Esophagus muscularis mucosa (tissue), 4 donors: ENCODE data around the gene KAT7. TPM values are rescaled to one million over a fixed set of nuclear protein-coding genes. Genes with fewer than 3 reads are reported as not detected.

Source experiments
- DNase-seq: peaks from one replicate; pipeline ENCODE4 v3.0.0-alpha.2; 2017; ENCODE audit errors: extremely low spot score
- H3K27ac ChIP-seq, 4 donors: fragments of 200-600 bp; sonication (generic); replicated peaks in 1 of 4; 1 replicate in 3 of 4; 2 replicates in 1 of 4; pipeline ENCODE4 v1.5.1; 2016 to 2019; ENCODE audit warnings: mild to moderate bottlenecking in 1 of 4
- H3K27me3 ChIP-seq, 4 donors: fragments of 200-600 bp; sonication (generic); one replicate each; pipeline versions ENCODE4 v1.5.1 to v1.6.0; 2016 to 2019
- H3K36me3 ChIP-seq, 4 donors: fragments of 200-600 bp; sonication (generic); one replicate each; pipeline ENCODE4 v1.5.1; 2016 to 2019
- H3K4me1 ChIP-seq, 4 donors: fragments of 200-600 bp; sonication (generic); one replicate each; pipeline ENCODE4 v1.5.1; 2016 to 2019
- H3K4me3 ChIP-seq, 4 donors: fragments of 200-600 bp; sonication (generic); 1 replicate in 2 of 4; 2 replicates in 2 of 4; pipeline ENCODE4 v1.5.1; 2016 to 2019; ENCODE audit warnings: mild to moderate bottlenecking in 4 of 4, moderate library complexity in 1 of 4
- H3K9me3 ChIP-seq, 4 donors: fragments of 200-600 bp; sonication (generic); 1 replicate in 3 of 4; 2 replicates in 1 of 4; pipeline ENCODE4 v1.5.1; 2016 to 2019
- CTCF ChIP-seq, 3 experiments: fragments of 200-600 bp in 2 of 3; fragments of 450-650 bp in 1 of 3; sonication (generic) in 2 of 3; IDR thresholded peaks; one replicate each; pipeline ENCODE4 v1.5.1; 2017 to 2019; ENCODE audit warnings: antibody characterized with exemption in 3 of 3, mild to moderate bottlenecking in 2 of 3, moderate library complexity in 1 of 3
- EP300 ChIP-seq: sonication (generic); formaldehyde crosslinking; IDR thresholded peaks from one replicate; pipeline ENCODE4 v1.6.1; 2017; ENCODE audit warnings: antibody characterized with exemption
- POLR2A ChIP-seq: fragments of 450-650 bp; IDR thresholded peaks from one replicate; pipeline ENCODE4 v1.6.1; 2017; ENCODE audit warnings: antibody characterized with exemption, moderate library complexity, mild to moderate bottlenecking, low read depth
- POLR2AphosphoS5 ChIP-seq, 2 donors: sonication (generic); formaldehyde crosslinking; IDR thresholded peaks; one replicate each; pipeline ENCODE4 v1.6.1; 2017; ENCODE audit warnings: antibody characterized with exemption in 2 of 2
- WGBS: methylation state at CpG from one replicate; pipeline ENCODE4 v1.1.5; 2018; 5-methylcytosine and 5-hydroxymethylcytosine counted together
- intact Hi-C: fragments of 100-400 bp; cut with DNase I; formaldehyde crosslinking; loops from one replicate; pipeline ENCODE4 v1.15.1; 2023
- total RNA-seq, 4 donors: library from RNA; depleted of rRNA; stranded (reverse); fragments of >200 nt; gene quantifications; one replicate each; pipeline versions ENCODE4 v1.1.0 to v1.2.1, GENCODE V29; 2016

The KAT7 gene
- total RNA-seq, 4 donors from 2014 or later, result 29.5 to 48.1 (median 43.4) TPM

DNA sequence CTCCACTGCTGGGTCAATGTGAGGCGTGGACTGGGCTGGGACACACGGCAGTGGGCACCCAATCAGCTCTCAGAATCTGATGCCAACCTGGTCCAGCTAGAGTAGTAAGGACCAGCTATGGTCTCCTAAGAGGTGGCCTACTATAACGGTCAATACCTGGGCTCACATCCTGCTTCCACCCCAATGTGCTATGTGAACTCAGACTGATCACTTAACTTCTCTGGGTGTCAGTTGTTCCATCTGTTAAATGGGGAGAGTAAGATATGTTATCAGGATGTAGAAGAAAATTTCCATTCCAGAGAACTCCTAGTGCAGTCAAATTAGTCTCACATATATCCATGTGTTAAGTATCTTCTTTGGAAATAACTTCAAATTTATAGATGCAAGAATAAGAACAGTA, 38.8 kb upstream of the KAT7 start:
- 88% methylated on average over 3 of the region's 3 CpGs for WGBS
- no peak for DNase-seq
- H3K4me1 ChIP-seq, result peaks cover 17 to 45% (median 32%) of the 10 kb centered on the region in 4 donors
- no peaks in the 10 kb centered on the region for H3K36me3 ChIP-seq
- intact Hi-C loops, result no loop called here
- TF ChIP-seq POLR2AphosphoS5 (IDR thresholded peaks at IDR 0.05), result no peak
- TF ChIP-seq CTCF (IDR thresholded peaks at IDR 0.05), result no peak
- TF ChIP-seq POLR2A, result no peak
- TF ChIP-seq EP300, result no peak
- H3K9me3 ChIP-seq, result no peaks in the 10 kb centered on the region
- no peak overlapping the region for H3K27ac ChIP-seq
- H3K4me3 ChIP-seq, result no peak overlapping the region
- H3K27me3 ChIP-seq, result no peaks in the 10 kb centered on the region

DNA sequence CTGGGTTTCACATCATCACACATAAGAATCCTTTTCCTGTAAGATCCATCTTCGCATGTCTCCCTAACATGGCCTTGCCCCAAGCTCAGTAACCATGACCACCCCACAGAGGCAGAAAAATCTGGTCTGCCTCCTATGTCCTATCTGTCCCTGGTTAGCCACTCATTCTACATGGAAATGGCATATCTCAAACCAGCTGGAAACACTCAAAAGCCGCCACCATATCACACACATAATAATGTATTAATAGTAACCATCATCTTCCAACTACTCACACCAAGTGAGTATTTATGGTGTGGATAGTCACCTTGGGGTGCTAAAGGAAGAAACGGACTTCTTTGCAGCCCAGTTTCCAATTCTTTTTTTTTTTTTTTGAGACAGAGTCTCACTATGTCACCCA, 36.0 kb upstream of the KAT7 start:
- 79% methylated on average over 3 of the region's 3 CpGs for WGBS
- Histone ChIP-seq H3K9me3 (no peaks in the 10 kb centered on the region), H3K4me3 (no peak overlapping the region), H3K27ac (no peak overlapping the region), H3K36me3 (no peaks in the 10 kb centered on the region), H3K4me1 (peaks cover 35 to 58% (median 40%) of the 10 kb centered on the region in 4 donors), H3K27me3 (no peaks in the 10 kb centered on the region)
- no peak for DNase-seq
- intact Hi-C loops, result no loop called here
- TF ChIP-seq CTCF (IDR thresholded peaks at IDR 0.05), result no peak
- no peak for TF ChIP-seq EP300
- TF ChIP-seq POLR2AphosphoS5 (IDR thresholded peaks at IDR 0.05), result no peak
- no peak for TF ChIP-seq POLR2A

DNA sequence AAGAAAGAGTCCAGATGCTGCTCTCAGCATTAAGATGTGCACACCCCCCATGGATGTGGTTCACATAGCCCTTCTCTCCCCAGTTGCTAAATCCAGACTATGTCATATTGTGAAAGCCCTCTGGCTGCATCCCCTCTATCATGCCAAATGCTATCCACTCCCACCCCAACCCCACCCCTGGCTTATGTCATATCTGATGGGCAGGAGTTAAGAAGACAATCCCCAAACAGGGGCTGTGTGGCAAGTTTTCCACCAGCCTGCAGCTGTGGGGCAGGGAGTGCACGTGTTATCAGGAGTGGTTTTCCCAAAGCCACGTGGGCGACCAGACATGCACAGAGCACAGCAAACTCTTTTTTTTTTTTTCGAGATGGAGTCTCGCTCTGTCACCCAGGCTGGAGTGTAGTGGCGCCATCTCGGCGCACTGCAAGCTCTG, 34.5 kb upstream of the KAT7 start:
- 88% methylated on average over 8 of the region's 8 CpGs for WGBS
- TF ChIP-seq CTCF (IDR thresholded peaks at IDR 0.05) (no peak), POLR2A (no peak), EP300 (no peak), POLR2AphosphoS5 (IDR thresholded peaks at IDR 0.05) (no peak)

GRCh38 chr17:49755663-49756283, 32.7 kb upstream of the KAT7 start:
- Histone ChIP-seq H3K36me3 (peaks cover 0 to 6% (median 2%) of the 10 kb centered on the region in 4 donors), H3K27me3 (no peaks in the 10 kb centered on the region), H3K4me1 (peaks cover 43 to 65% (median 52%) of the 10 kb centered on the region in 4 donors), H3K4me3 (no peak overlapping the region), H3K9me3 (no peaks in the 10 kb centered on the region), H3K27ac (no peak overlapping the region)
- 73% methylated on average over 4 of the region's 4 CpGs for WGBS
- intact Hi-C loops, result no loop called here
- DNase-seq, result no peak
- TF ChIP-seq EP300 (no peak), CTCF (IDR thresholded peaks at IDR 0.05) (no peak), POLR2A (no peak), POLR2AphosphoS5 (IDR thresholded peaks at IDR 0.05) (no peak)

More for the DNA sequence above, 34.5 kb upstream of the KAT7 start:
- H3K9me3 ChIP-seq, result no peaks in the 10 kb centered on the region
- no peak for DNase-seq
- intact Hi-C loops, result no loop called here
- H3K4me1 ChIP-seq, result peaks cover 41 to 52% (median 43%) of the 10 kb centered on the region in 4 donors
- no peak overlapping the region for H3K27ac ChIP-seq
- H3K27me3 ChIP-seq, result no peaks in the 10 kb centered on the region
- H3K36me3 ChIP-seq, result peaks cover 0 to 6% (median 2%) of the 10 kb centered on the region in 4 donors
- no peak overlapping the region for H3K4me3 ChIP-seq
